ENCODE results near the gene LY9. TPM values are rescaled to one million over a fixed set of nuclear protein-coding genes. Genes with fewer than 3 reads are reported as not detected.
A peak's percentile ranks its signal among the peaks of the same experiment; 100 is the strongest.
"Not testable (repeated sequence)": the region's sequence is repeated elsewhere in the genome, so short reads cannot be mapped to it uniquely, and the experiment has no call there.

The LY9 gene
- total RNA-seq, 2 donors from 2014 or later: not detected

- Histone ChIP-seq H3K36me3 (ENCODE audit: control insufficient read depth, insufficient read depth, low read length) (no peaks in the 10 kb centered on the region), H3K27me3 (ENCODE audit: control insufficient read depth, insufficient read depth, low read length, poor library complexity, severe bottlenecking) (no peaks in the 10 kb centered on the region), H3K9me3 (ENCODE audit: control insufficient read depth, low read length) (no peaks in the 10 kb centered on the region), H3K9ac (ENCODE audit: extremely low read depth, low read length, poor library complexity, severe bottlenecking) (no peak overlapping the region), H3K27ac (ENCODE audit: low read depth, low read length) (no peak overlapping the region), H3K4me3 (ENCODE audit: low read length) (no peak overlapping the region), H3K4me1 (ENCODE audit: control insufficient read depth, insufficient read depth, low read length) (peaks cover 9% of the 10 kb centered on the region)
- no peaks in the 10 kb centered on the region for H3K27me3 Mint-ChIP-seq (ENCODE audit: insufficient read depth)
- 80 to 94% methylated on average over 3 to 5 of the region's 5 CpGs for WGBS, 2 experiments (ENCODE audit: insufficient coverage in 1 of 2, insufficient read length in 1 of 2)
- H3K4me1 Mint-ChIP-seq: peaks cover 56% of the 10 kb centered on the region
- no peak for DNase-seq
- no peak for TF ChIP-seq CTCF (conservative IDR thresholded peaks at IDR 0.05)
- H3K9me3 Mint-ChIP-seq: no peaks in the 10 kb centered on the region
- H3K27ac Mint-ChIP-seq: peak overlapping the region; percentile 78
- no peaks in the 10 kb centered on the region for H3K36me3 Mint-ChIP-seq (ENCODE audit: low read depth)
- H3K4me3 Mint-ChIP-seq: no peak overlapping the region
These were observed 69.4 kb downstream of the LY9 start for GRCh38 chr1:160865337-160865736.

- peak overlapping the region; percentile 0 for H3K4me3 Mint-ChIP-seq
These were observed 70.2 kb downstream of the LY9 start for GRCh38 chr1:160866001-160866694.

GRCh38 chr1:160866695-160867260 lies 70.8 kb downstream of the LY9 start:
- Mint-ChIP-seq H3K4me3 (peak overlapping the region; percentile 0), H3K4me1 (peaks cover 56% of the 10 kb centered on the region), H3K27ac (no peak overlapping the region), H3K9me3 (no peaks in the 10 kb centered on the region), H3K36me3 (ENCODE audit: low read depth) (no peaks in the 10 kb centered on the region), H3K27me3 (ENCODE audit: insufficient read depth) (no peaks in the 10 kb centered on the region)
- 91 to 92% methylated on average over 3 to 6 of the region's 6 CpGs for WGBS, 2 experiments (ENCODE audit: insufficient coverage in 1 of 2, insufficient read length in 1 of 2)
- no peak for TF ChIP-seq CTCF (conservative IDR thresholded peaks at IDR 0.05)
- H3K4me3 ChIP-seq (ENCODE audit: low read length): peak overlapping the region; percentile 2
- no peaks in the 10 kb centered on the region for H3K27me3 ChIP-seq (ENCODE audit: control insufficient read depth, insufficient read depth, low read length, poor library complexity, severe bottlenecking)
- H3K9ac ChIP-seq (ENCODE audit: extremely low read depth, low read length, poor library complexity, severe bottlenecking): no peak overlapping the region
- H3K9me3 ChIP-seq (ENCODE audit: control insufficient read depth, low read length): no peaks in the 10 kb centered on the region
- no peak overlapping the region for H3K27ac ChIP-seq (ENCODE audit: low read depth, low read length)
- DNase-seq: no peak
- peaks cover 9% of the 10 kb centered on the region for H3K4me1 ChIP-seq (ENCODE audit: control insufficient read depth, insufficient read depth, low read length)
- no peaks in the 10 kb centered on the region for H3K36me3 ChIP-seq (ENCODE audit: control insufficient read depth, insufficient read depth, low read length)

More at GRCh38 chr1:160866001-160866694, 70.2 kb downstream of the LY9 start:
- no peak for TF ChIP-seq CTCF (conservative IDR thresholded peaks at IDR 0.05)
- no peaks in the 10 kb centered on the region for H3K9me3 Mint-ChIP-seq
- H3K27me3 ChIP-seq (ENCODE audit: control insufficient read depth, insufficient read depth, low read length, poor library complexity, severe bottlenecking): no peaks in the 10 kb centered on the region
- peak overlapping the region; percentile 2 for H3K4me3 ChIP-seq (ENCODE audit: low read length)
- DNase-seq: no peak
- no peaks in the 10 kb centered on the region for H3K27me3 Mint-ChIP-seq (ENCODE audit: insufficient read depth)
- peaks cover 9% of the 10 kb centered on the region for H3K4me1 ChIP-seq (ENCODE audit: control insufficient read depth, insufficient read depth, low read length)
- no peaks in the 10 kb centered on the region for H3K36me3 ChIP-seq (ENCODE audit: control insufficient read depth, insufficient read depth, low read length)
- H3K36me3 Mint-ChIP-seq (ENCODE audit: low read depth): no peaks in the 10 kb centered on the region
- H3K9ac ChIP-seq (ENCODE audit: extremely low read depth, low read length, poor library complexity, severe bottlenecking): no peak overlapping the region
- H3K4me1 Mint-ChIP-seq: peaks cover 56% of the 10 kb centered on the region
- H3K9me3 ChIP-seq (ENCODE audit: control insufficient read depth, low read length): no peaks in the 10 kb centered on the region
- no peak overlapping the region for H3K27ac ChIP-seq (ENCODE audit: low read depth, low read length)
- peak overlapping the region; percentile 78 for H3K27ac Mint-ChIP-seq

GRCh38 chr1:160867651-160868050 lies 71.7 kb downstream of the LY9 start:
- DNase-seq; H3K4me1 ChIP-seq (ENCODE audit: control insufficient read depth, insufficient read depth, low read length); H3K9me3 Mint-ChIP-seq; H3K27ac Mint-ChIP-seq; H3K36me3 Mint-ChIP-seq (ENCODE audit: low read depth); H3K27me3 ChIP-seq (ENCODE audit: control insufficient read depth, insufficient read depth, low read length, poor library complexity, severe bottlenecking); H3K36me3 ChIP-seq (ENCODE audit: control insufficient read depth, insufficient read depth, low read length); H3K4me3 Mint-ChIP-seq; H3K4me3 ChIP-seq (ENCODE audit: low read length); H3K27ac ChIP-seq (ENCODE audit: low read depth, low read length); H3K9ac ChIP-seq (ENCODE audit: extremely low read depth, low read length, poor library complexity, severe bottlenecking); H3K9me3 ChIP-seq (ENCODE audit: control insufficient read depth, low read length); H3K27me3 Mint-ChIP-seq (ENCODE audit: insufficient read depth): not testable (repeated sequence)
- H3K4me1 Mint-ChIP-seq: peaks cover 48% of the 10 kb centered on the region
- 88% methylated on average over 3 to 4 of the region's 4 CpGs for whole genome bisulfite sequencing, 2 experiments (ENCODE audit: insufficient coverage in 1 of 2, insufficient read length in 1 of 2)

Data from endodermal cell (in vitro differentiated cells).